GM13976 (cell line): ENCODE data around the gene CRYZ.
"Not testable (repeated sequence)": the region's sequence is repeated elsewhere in the genome, so short reads cannot be mapped to it uniquely, and the experiment has no call there.

Experiments used
- DNase-seq: peaks from one replicate; pipeline ENCODE4 v3.0.0; 2012; ENCODE audit warnings: low spot score
- in situ Hi-C: fragments of 300-500 bp; cut with MboI; formaldehyde crosslinking; loops from one replicate; pipeline ENCODE4 v1.12.0; 2022; ENCODE audit warnings: low sequenced_read_pairs, mixed read lengths, inconsistent platforms; ENCODE audit not compliant: unreplicated experiment
- TF ChIP-seq, protein P1 (sequence below): IDR thresholded peaks from 2 replicates; pipeline ENCODE4 v1.5.1; 2012; ENCODE audit warnings: borderline replicate concordance, mild to moderate bottlenecking; ENCODE audit not compliant: insufficient read depth; ENCODE audit errors: extremely low read depth, missing control alignments, control extremely low read depth

CRYZ gene

DNA sequence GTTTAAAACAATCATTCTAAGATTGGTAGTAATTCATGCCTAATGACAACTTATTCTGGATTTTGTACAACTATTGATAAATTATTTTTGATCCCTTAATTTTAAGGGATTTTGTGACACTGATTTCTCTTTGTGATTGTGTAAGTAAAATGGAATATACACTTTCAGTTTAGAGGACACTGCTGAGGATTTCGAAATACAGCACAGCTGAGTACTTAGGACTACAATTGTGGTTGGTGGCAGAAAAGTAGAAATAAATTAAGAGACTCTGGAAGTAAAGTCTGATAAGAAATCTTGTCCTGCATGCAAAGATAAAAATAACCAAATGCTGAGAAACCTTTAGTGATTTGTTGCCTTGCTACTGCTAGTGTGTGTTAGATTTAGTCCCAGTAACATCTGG is 40.1 kb upstream of the CRYZ start:
- no peak for DNase-seq
- TF ChIP-seq, protein P1, sequence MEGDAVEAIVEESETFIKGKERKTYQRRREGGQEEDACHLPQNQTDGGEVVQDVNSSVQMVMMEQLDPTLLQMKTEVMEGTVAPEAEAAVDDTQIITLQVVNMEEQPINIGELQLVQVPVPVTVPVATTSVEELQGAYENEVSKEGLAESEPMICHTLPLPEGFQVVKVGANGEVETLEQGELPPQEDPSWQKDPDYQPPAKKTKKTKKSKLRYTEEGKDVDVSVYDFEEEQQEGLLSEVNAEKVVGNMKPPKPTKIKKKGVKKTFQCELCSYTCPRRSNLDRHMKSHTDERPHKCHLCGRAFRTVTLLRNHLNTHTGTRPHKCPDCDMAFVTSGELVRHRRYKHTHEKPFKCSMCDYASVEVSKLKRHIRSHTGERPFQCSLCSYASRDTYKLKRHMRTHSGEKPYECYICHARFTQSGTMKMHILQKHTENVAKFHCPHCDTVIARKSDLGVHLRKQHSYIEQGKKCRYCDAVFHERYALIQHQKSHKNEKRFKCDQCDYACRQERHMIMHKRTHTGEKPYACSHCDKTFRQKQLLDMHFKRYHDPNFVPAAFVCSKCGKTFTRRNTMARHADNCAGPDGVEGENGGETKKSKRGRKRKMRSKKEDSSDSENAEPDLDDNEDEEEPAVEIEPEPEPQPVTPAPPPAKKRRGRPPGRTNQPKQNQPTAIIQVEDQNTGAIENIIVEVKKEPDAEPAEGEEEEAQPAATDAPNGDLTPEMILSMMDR: no peak
- in situ Hi-C loops: loop anchor here (10.0 kb wide), 1 partner anchor 442 kb away; no protein-coding TSS in a partner anchor

DNA sequence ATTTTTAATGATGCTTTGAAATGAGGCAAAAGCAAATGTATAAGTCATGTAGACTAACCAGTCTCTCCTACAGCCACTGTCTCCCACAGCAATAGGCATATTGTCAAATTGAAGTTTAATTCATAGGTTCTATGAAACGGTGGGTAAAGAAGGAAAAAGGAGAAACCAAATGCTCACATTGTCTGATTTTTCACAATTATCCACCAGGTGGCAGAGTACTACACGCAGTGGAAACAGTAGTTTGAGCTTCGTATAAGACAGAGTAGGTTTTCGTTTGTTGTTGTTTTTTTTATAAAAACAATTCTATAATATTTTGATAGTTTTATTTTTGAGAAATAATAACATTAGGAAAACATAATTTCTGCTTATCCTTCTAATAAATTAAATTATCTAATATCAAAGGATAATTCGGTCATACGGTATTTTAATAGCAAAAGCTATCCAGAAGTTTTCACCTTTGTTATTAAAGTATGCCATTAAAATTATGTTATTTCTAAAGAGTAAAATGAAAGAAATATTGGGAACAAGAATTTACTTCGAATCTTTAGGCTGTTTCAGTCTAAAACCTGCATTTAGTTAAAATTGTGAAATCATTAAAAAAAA is 39.2 kb upstream of the CRYZ start:
- in situ Hi-C loops: loop anchor here (10.0 kb wide), 1 partner anchor 443 kb away; no protein-coding TSS in a partner anchor
- peak; percentile 6 for DNase-seq

DNA sequence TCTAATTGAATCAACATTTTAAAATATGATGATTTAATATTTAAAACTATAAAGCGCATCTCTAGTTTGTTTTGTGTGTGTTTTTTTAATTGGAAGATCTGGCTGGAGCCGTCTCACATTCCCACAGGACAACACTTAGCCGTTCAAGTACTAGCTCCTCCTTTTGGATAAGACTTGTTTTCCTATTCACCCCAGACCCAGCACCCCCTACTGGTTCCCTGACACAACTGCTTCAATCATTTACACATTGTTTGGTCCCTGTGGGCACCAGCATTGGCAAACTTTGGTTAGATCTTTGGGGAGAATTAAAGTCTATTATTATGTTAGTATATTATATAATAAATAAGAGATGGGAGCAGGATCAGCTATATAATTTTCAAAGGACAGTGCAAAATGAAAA is 34.6 kb upstream of the CRYZ start:
- no peak for DNase-seq
- TF ChIP-seq, protein P1: no peak
- in situ Hi-C loops: loop anchor here (10.0 kb wide), 1 partner anchor 427 kb away; no protein-coding TSS in a partner anchor

More for the DNA sequence above, 39.2 kb upstream of the CRYZ start:
- TF ChIP-seq, protein P1: peak; percentile 62

DNA sequence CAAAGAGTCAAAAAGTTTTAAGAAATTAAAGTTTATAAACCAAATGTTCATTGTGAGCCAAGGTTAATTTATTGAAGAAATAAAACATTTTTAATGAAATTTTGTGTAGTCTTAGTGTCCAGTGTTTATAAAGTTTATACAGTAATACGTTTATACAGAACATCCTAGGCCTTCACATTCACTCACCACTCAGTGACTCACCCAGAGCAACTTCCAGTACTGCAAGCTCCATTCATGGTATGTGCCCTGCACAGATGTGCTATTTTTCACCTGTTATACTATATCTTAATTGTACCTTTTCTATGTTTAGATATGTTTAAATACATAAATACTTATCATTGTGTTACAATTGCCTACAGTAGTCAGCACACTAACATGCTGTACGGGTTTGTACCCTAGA is 33.7 kb upstream of the CRYZ start:
- TF ChIP-seq, protein P1: no peak
- no peak for DNase-seq
- in situ Hi-C loops: loop anchor here (10.0 kb wide), 1 partner anchor 428 kb away; no protein-coding TSS in a partner anchor

DNA sequence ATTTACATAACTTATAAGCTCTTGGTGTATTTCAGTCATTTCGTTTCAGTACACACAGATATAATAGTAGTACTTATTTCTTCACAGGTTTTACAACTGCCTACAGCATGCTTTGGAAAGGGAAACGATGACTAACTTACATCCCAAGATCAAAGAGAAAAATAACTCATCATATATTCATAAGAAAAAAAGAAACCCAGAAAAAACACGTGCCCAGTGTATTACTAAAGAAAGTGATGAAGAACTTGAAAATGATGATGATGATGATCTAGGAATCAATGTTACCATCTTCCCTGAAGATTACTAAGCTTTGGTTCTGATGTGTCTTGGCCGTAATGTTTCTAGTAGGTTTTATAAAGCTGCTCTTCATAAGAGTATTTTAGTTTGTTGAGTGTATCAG is 31.0 kb upstream of the CRYZ start:
- DNase-seq: no peak
- TF ChIP-seq, protein P1: no peak
- in situ Hi-C loops: loop anchor here (10.0 kb wide), 1 partner anchor 431 kb away; no protein-coding TSS in a partner anchor

DNA sequence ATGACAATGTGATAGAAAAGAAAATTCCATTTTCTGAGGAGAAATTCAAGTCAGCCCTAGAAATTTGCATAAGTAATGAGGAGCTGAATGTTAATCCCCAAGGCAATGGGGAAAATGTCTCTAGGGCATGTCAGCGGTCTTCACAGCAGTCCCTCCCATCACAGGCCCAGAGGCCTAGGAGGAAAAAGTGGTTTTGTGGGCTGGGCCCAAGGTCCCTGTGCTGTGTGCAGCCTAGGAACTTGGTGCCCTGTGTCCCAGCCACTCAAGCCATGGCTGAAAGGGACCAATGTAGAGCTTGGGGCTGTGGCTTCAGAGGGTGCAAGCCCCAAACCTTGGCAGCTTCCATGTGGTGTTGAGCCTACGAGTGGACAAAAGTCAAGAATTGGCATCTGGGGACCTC is 23.8 kb upstream of the CRYZ start:
- in situ Hi-C loops, DNase-seq: not testable (repeated sequence)

DNA sequence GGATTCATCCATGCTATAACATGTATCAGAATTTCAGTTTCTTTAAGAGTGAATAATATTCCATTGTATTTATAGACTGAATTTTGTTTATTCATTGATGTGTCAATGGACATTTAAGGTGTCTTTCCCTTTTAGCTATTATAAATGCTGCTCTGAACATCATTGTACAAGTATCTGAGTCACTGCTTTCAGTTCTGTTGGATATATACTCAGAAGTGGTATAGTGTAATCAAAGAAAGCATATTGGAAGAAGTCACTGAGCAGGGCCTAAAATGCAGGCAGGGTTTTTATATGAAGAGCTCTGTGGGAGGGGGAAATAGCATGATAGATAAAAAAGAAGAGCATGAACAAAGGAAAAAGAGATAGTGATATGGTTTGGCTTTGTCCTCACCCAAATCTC is 22.6 kb upstream of the CRYZ start:
- in situ Hi-C loops: no loop called here
- TF ChIP-seq, protein P1: no peak
- no peak for DNase-seq
